SKM-1 (cell line): ENCODE data around the gene NKX3-2.

Source experiments
- DNase-seq: peaks from one replicate; lab custom pipeline; 2025; ENCODE audit not compliant: unreplicated experiment; lab: John Stamatoyannopoulos, UW

Gene NKX3-2

GRCh38 chr4:13534344-13535063 is 9.8 kb downstream of the NKX3-2 start:
- DNase-seq: no peak

GRCh38 chr4:13533670-13534343 is 10.5 kb downstream of the NKX3-2 start:
- no peak for DNase-seq

GRCh38 chr4:13531625-13531998 is 12.7 kb downstream of the NKX3-2 start:
- no peak for DNase-seq

- DNase-seq: no peak
Observed at GRCh38 chr4:13530823-13531624, 13.3 kb downstream of the NKX3-2 start.

- DNase-seq: no peak
Observed at GRCh38 chr4:13529128-13529919, 15.0 kb downstream of the NKX3-2 start.

GRCh38 chr4:13528821-13529127 is 15.5 kb downstream of the NKX3-2 start:
- DNase-seq: no peak

- peak; percentile 94 for DNase-seq
Observed at GRCh38 chr4:13527981-13528820, 16.1 kb downstream of the NKX3-2 start.

GRCh38 chr4:13527192-13527980 is 16.9 kb downstream of the NKX3-2 start:
- DNase-seq: no peak

- DNase-seq: no peak
Observed at GRCh38 chr4:13526658-13527057, 17.6 kb downstream of the NKX3-2 start.

- DNase-seq: no peak
Observed at GRCh38 chr4:13525606-13526281, 18.6 kb downstream of the NKX3-2 start.

GRCh38 chr4:13524504-13525243 is 19.6 kb downstream of the NKX3-2 start:
- DNase-seq: no peak

- DNase-seq: no peak
Observed at GRCh38 chr4:13523591-13524503, 20.5 kb downstream of the NKX3-2 start.

GRCh38 chr4:13523105-13523477 is 21.2 kb downstream of the NKX3-2 start:
- no peak for DNase-seq

- no peak for DNase-seq
Observed at GRCh38 chr4:13522282-13523104, 21.8 kb downstream of the NKX3-2 start.

- DNase-seq: no peak
Observed at GRCh38 chr4:13521047-13521446, 23.3 kb downstream of the NKX3-2 start.

GRCh38 chr4:13516315-13516860 is 27.9 kb downstream of the NKX3-2 start:
- no peak for DNase-seq
